Uterus (tissue), 4 donors: ENCODE results near the gene CYSTM1. TPM values are rescaled to one million over a fixed set of nuclear protein-coding genes. Genes with fewer than 3 reads are reported as not detected.

Experiments
- DNase-seq, 2 donors: peaks; one replicate each; pipeline ENCODE4 v3.0.0-alpha.2; 2019 to 2020
- H3K27ac ChIP-seq, 2 donors: fragments of 200-600 bp; sonication (generic); 1 replicate in 1 of 2; 2 replicates in 1 of 2; pipeline ENCODE4 v1.5.1; 2016 to 2018
- H3K27me3 ChIP-seq, 2 donors: fragments of 200-600 bp; sonication (generic); one replicate each; pipeline ENCODE4 v1.5.1; 2018 to 2019; ENCODE audit warnings: control low read depth in 1 of 2
- H3K36me3 ChIP-seq, 2 donors: fragments of 200-600 bp; sonication (generic); one replicate each; pipeline ENCODE4 v1.5.1; 2019; ENCODE audit warnings: control low read depth in 1 of 2
- H3K4me1 ChIP-seq, 2 donors: fragments of 200-600 bp; sonication (generic); one replicate each; pipeline ENCODE4 v1.5.1; 2018 to 2019; ENCODE audit warnings: control low read depth in 1 of 2
- H3K4me3 ChIP-seq, 2 donors: fragments of 200-600 bp; sonication (generic); 1 replicate in 1 of 2; 2 replicates in 1 of 2; pipeline ENCODE4 v1.5.1; 2018 to 2019; ENCODE audit warnings: mild to moderate bottlenecking in 1 of 2
- H3K9me3 ChIP-seq, 2 donors: fragments of 200-600 bp; sonication (generic); one replicate each; pipeline ENCODE4 v1.5.1; 2019; ENCODE audit warnings: control low read depth in 1 of 2
- CTCF ChIP-seq, 4 experiments: fragments of 200-600 bp in 2 of 4; fragments of 450-650 bp in 2 of 4; sonication (generic) in 2 of 4; IDR thresholded peaks; one replicate each; pipeline ENCODE4 v1.5.1; 2016 to 2019; ENCODE audit warnings: antibody characterized with exemption in 4 of 4, mild to moderate bottlenecking in 2 of 4, moderate library complexity in 1 of 4
- POLR2A ChIP-seq, 2 donors: fragments of 450-650 bp; IDR thresholded peaks; one replicate each; pipeline ENCODE4 v1.6.1; 2016; ENCODE audit warnings: antibody characterized with exemption in 2 of 2, mild to moderate bottlenecking in 1 of 2, moderate library complexity in 1 of 2
- intact Hi-C: fragments of 100-400 bp; cut with DNase I; formaldehyde crosslinking; loops from one replicate; pipeline ENCODE4 v1.15.1; 2023; ENCODE audit warnings: low total_unique reads
- total RNA-seq, 4 donors: library from RNA; depleted of rRNA in 3 of 4; stranded (reverse); fragments of >200 nt in 3 of 4; gene quantifications; one replicate each; pipeline versions ENCODE4 v1.1.0 to v1.2.4, GENCODE V29; 2014 to 2023
- donor health status: DM: yes; HTN: yes; CAD: no.

Gene CYSTM1
- total RNA-seq, 4 donors from 2014 or later, result 4.4 to 76.8 (median 45.3) TPM

DNA sequence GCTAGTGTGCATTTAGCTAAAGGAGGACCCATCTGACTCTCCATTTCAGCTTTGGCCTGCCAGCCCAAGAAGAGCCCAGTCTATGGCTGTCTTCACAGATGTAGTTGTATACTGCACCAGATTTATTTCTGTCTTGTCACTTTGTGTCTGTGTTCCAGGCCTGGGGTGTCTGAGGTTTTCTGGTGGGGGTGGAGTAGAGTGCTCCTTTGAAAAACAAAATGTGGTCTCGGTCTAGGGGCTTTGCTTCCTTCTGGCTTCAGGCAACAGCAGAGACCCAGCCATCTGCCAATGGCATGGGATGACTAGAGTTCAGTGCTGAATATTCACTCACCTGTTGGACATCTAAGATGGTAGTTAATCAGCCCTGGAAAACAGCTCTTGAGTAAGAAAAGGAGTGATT, 38.4 kb upstream of the CYSTM1 start:
- Histone ChIP-seq H3K27ac (no peak overlapping the region), H3K4me1 (no peaks in the 10 kb centered on the region), H3K9me3 (no peaks in the 10 kb centered on the region), H3K36me3 (no peaks in the 10 kb centered on the region), H3K27me3 (no peaks in the 10 kb centered on the region), H3K4me3 (no peak overlapping the region)
- no peak for DNase-seq
- intact Hi-C loops, result no loop called here
- TF ChIP-seq CTCF (IDR thresholded peaks at IDR 0.05), result no peak
- no peak for TF ChIP-seq POLR2A (IDR thresholded peaks at IDR 0.05)

DNA sequence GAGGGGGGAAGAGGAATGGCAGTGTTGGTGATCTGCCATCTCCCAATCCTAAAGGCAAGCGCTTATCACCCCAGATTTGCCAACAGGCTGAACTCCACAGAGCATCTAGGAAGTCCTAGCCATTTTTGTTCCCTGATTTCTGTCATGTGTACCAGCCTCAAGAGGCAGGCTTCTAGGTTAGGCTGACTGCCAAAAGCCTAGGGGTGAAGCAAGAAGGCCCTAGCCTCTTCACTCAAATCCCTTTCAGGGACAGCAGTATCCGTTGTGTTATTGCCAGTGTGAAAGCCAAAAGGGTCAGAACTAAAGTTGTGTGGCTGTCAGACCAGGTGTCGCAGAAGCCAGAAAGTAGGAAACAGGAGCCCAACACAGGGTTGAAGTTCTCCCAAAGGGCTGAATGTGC, 34.6 kb upstream of the CYSTM1 start:
- no peak for TF ChIP-seq POLR2A (IDR thresholded peaks at IDR 0.05)
- Histone ChIP-seq H3K27me3 (no peaks in the 10 kb centered on the region), H3K27ac (no peak overlapping the region), H3K36me3 (no peaks in the 10 kb centered on the region), H3K4me1 (peaks cover 0 to 5% of the 10 kb centered on the region in 2 donors), H3K4me3 (no peak overlapping the region), H3K9me3 (no peaks in the 10 kb centered on the region)
- DNase-seq, result no peak
- intact Hi-C loops, result no loop called here

DNA sequence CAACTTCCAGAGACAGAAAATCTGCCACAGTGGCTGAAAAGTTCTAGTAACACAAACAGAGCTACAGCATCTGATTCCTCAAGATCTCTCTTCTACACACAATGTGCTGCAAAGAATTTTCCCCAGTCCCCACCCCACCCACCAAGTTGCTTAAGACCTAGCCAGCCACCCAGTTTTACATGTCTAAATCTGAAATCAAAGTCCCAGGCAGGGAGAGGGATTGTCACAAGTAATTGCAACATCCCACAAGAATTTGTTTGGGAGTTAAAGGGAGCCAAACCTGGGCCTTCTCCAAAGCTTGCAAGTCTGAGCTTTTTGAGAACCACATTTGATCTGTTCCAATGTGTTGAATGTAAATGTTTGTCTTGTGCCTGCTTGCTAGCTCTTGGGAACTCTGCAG, 33.7 kb upstream of the CYSTM1 start:
- no peak for DNase-seq

DNA sequence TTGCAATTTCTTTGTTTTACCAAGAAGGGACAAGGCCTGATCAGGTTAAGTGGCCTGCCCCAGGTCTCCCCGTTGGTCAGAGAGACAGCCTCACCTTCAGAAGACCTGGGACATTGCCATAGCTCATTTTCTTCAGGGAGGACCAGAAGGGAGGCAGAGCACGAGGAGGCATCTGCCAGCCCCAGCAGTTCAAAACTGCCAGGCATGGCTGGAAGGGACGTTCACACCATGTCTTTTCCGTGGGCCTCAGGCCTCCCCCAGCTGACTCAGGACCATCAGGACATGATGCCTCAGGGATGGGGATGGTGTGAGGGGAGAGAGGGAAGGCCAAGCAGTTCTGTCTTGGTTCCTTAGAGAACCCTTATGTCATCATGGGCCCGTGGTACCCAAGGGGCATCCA, 32.7 kb upstream of the CYSTM1 start:
- no peak overlapping the region for H3K4me3 ChIP-seq
- H3K27ac ChIP-seq, result no peak overlapping the region
- H3K27me3 ChIP-seq, result no peaks in the 10 kb centered on the region
- TF ChIP-seq POLR2A (IDR thresholded peaks at IDR 0.05) (no peak), CTCF (IDR thresholded peaks at IDR 0.05) (no peak)
- H3K9me3 ChIP-seq, result no peaks in the 10 kb centered on the region
- DNase-seq, result no peak
- H3K4me1 ChIP-seq, result peaks cover 0 to 12% of the 10 kb centered on the region in 2 donors
- intact Hi-C loops, result no loop called here
- H3K36me3 ChIP-seq, result no peaks in the 10 kb centered on the region

More for the DNA sequence above, 33.7 kb upstream of the CYSTM1 start:
- H3K4me1 ChIP-seq, result peaks cover 0 to 10% of the 10 kb centered on the region in 2 donors
- H3K27ac ChIP-seq, result no peak overlapping the region
- intact Hi-C loops, result no loop called here
- no peaks in the 10 kb centered on the region for H3K27me3 ChIP-seq
- H3K4me3 ChIP-seq, result no peak overlapping the region
- H3K9me3 ChIP-seq, result no peaks in the 10 kb centered on the region
- no peak for TF ChIP-seq CTCF (IDR thresholded peaks at IDR 0.05)
- no peak for TF ChIP-seq POLR2A (IDR thresholded peaks at IDR 0.05)
- no peaks in the 10 kb centered on the region for H3K36me3 ChIP-seq

GRCh38 chr5:140142856-140143255, 32.1 kb upstream of the CYSTM1 start:
- no peaks in the 10 kb centered on the region for H3K9me3 ChIP-seq
- no peak for DNase-seq
- no peaks in the 10 kb centered on the region for H3K36me3 ChIP-seq
- TF ChIP-seq CTCF (IDR thresholded peaks at IDR 0.05) (no peak), POLR2A (IDR thresholded peaks at IDR 0.05) (no peak)
- no peak overlapping the region for H3K4me3 ChIP-seq
- intact Hi-C loops, result no loop called here
- peaks cover 0 to 12% of the 10 kb centered on the region in 2 donors for H3K4me1 ChIP-seq
- no peak overlapping the region for H3K27ac ChIP-seq
- no peaks in the 10 kb centered on the region for H3K27me3 ChIP-seq
